HG02588 (cell line): Measurements from ENCODE around the gene RAB11FIP4.

Experiments
- ATAC-seq: cut with Tn5 transposase; IDR thresholded peaks from one replicate; pipeline ENCODE4 v1.9.1; 2021; ENCODE audit warnings: mild to moderate bottlenecking, moderate library complexity; ENCODE audit not compliant: unreplicated experiment

RAB11FIP4 gene

DNA sequence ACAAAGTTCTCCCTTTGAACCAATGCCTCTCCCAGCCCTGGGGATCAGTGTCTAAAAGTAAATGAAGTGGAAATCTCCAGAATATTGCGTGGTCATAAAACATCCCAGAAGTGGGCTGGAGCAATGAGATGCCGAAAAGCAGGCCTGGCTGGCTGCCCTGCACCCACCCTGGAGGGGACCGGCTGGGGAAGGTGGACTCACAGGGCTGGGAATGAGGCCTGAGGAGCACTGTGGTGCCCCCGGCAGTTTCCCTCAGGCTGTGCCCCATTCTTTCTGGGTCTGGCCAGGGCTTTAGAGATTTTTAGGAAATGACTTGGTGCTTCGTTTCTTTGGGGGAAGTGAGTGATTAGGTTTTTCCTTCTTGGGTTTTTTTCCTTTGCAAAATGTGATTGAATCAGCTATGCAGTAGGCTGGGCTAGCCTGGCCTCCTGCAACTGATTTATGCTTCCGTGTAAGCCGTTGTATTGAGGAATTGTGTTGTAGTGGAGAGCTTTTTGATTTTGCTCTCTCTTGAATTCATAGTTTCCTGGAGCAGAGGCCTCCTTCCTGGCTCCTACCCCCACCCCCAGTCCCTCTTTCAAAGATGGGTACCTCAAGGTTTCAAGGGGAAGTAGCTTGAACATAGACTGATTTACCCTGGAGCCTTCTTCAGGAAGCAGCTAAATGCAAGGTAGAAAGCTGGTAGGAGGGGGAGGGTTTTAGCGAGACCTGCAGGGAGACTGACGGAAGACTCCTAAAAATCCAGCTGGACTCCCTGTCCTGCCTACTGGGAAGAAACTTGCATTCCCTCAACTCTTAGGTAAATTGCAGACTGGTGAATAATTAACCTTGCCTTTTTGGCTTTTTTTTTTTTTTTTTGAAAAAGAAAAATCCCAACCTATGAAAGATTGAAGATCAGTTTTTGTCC, 170.2 kb downstream of the RAB11FIP4 start:
- ATAC-seq, result no peak

DNA sequence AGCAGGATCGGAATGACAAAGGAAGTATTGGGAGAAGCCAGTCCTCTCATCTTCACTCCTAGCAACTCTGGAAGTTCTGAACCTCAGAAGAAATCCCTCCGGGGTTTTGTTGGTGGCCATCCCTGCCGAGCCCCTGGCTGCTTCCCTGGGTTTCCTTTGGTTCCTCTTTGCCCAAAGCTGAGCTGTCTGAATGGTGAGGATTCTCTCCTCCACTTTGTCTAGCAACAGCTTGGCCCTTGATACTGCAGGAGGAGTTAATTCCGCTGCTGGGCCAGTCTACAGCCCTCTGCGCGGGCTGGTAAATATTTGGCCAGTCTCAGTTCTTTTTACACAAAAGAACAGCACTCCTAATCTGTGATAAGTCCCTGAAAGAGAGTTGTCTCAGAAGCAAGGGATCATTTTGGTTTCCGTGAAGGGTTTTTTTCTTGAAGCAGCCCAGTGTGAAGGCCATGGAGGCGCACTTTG, 170.9 kb downstream of the RAB11FIP4 start:
- ATAC-seq, result no peak

- no peak for ATAC-seq
These were observed 172.8 kb downstream of the RAB11FIP4 start for GRCh38 chr17:31564291-31564690.

DNA sequence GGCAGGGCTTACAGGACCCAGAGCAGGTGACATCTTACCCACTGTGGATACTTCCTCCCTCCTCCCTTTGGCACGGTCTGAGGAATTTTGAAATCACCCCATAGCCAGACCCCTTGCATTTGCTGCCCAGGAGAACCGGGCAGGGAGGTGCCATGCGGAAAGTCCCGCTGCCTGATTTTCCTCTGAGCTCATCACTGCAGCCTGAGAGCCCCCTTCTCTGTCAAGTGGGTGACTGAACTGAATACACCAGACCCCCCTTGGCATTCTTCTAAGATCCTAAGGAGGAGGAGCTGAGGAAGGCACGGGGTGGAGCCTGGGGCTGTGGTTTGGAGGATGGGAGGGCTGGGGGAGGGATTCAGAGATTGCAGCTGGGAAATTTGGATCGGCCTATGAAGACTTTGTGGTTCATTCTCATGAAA, 173.4 kb downstream of the RAB11FIP4 start:
- ATAC-seq, result no peak

DNA sequence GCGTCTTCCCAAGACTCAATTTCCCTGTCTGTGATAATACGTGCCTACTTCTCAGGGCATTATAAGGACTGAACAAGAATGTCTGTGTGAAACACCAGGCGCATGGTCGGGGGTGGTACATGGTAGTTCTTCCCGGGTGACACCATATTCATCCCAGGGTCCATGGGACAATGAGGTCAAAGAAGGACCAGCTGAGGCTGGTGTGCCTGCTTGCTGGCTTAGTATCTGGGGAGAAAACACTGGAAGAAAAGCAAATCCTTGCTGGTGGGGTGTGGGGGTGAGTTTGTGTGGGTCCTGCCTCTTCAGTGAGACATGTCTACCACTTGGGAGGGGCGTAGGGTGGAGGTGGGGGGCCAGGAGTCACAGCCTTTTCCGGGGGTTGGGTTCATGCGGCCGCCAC, 174.2 kb downstream of the RAB11FIP4 start:
- no peak for ATAC-seq

DNA sequence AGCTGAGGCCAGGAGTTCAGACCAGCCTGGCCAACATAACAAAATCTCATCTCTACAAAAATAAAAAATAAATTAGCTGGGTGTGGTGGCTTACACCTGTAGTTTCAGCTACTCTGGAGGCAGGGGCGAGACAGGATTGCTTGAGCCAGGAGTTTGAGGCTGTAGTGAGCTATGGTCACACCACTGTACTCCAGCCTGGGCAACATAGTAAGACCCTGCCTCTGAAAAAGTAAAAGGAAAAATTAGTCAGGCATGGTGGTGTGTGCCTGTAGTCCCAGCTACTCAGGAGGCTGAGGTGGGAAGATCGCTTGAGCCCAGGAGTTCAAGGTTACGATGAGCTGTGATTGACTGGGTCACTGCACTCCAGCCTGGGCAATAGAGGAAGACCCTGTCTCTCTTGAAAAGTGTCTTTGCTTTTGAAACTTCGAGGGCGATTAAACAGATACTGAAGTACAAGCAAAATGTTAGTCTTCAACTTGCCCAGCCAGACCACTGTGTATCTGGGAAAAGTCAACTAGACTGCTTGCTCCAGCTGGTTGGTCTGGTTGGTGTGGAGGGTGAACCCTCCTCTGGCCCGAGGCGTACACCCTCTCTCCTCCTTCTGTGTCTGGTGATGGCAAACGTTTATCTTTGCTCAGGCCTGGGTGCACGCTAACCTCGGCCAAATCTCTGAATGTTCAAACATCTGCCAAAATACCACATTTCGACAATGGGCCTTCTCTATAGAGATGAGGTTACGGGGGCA, 174.9 kb downstream of the RAB11FIP4 start:
- no peak for ATAC-seq

DNA sequence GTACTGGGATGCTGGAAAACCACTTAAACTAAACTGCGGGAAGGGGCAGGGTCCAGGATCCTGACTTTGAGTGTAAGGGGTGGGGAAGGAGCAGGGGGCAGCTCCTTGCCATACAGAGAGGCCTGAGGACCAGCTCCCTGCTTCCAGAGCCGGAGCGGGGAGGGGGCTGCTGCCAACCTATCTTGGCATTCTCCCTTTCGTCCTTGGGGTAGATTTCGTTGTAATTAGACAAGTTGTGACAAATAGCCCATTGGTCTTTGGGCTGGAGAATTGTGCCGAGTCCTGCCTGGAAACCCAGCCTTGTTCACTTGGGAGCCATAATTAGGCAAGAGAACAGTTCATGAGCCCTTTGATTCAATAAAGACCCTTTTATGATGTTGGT, 175.5 kb downstream of the RAB11FIP4 start:
- no peak for ATAC-seq

DNA sequence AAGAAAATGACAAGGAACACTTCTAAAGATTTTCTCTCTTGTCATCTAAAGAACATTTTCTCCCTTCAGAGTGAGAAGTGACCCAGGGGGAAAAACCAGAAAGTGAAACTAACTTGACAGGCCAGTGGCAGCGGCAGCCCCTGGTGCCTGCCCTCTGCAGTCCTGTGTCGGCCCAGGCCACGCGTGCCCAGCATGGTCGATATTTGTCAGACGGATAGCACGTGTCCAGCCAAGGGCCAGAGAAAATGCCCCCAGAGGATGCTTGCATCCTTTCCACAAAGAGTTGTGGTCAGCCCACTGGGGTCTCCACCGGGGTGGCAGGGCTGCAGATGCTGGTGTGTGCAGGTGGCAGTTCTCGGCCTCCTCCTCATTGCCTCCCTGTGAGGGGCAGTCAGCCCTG, 176.6 kb downstream of the RAB11FIP4 start:
- no peak for ATAC-seq

GRCh38 chr17:31568539-31568938, 177.1 kb downstream of the RAB11FIP4 start:
- no peak for ATAC-seq

DNA sequence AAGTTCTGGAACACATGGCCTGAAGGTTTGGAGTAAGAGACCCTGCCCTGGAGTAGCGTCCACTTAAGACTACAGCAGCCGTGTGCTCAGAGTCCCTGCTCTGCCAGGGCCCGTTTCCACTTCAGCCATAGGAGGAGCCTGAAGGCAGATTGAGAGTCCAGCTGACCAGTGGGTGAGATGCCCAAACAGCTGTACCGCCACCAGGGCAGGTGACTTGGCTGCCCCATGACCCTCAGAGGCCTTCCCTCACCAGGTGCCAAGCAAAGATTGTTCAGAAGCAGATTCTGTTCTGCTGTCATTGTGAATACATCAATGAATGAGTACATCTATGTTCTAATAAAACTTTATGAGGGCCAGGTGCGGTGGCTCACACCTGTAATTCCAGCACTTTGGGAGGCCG, 178.8 kb downstream of the RAB11FIP4 start:
- ATAC-seq, result no peak

DNA sequence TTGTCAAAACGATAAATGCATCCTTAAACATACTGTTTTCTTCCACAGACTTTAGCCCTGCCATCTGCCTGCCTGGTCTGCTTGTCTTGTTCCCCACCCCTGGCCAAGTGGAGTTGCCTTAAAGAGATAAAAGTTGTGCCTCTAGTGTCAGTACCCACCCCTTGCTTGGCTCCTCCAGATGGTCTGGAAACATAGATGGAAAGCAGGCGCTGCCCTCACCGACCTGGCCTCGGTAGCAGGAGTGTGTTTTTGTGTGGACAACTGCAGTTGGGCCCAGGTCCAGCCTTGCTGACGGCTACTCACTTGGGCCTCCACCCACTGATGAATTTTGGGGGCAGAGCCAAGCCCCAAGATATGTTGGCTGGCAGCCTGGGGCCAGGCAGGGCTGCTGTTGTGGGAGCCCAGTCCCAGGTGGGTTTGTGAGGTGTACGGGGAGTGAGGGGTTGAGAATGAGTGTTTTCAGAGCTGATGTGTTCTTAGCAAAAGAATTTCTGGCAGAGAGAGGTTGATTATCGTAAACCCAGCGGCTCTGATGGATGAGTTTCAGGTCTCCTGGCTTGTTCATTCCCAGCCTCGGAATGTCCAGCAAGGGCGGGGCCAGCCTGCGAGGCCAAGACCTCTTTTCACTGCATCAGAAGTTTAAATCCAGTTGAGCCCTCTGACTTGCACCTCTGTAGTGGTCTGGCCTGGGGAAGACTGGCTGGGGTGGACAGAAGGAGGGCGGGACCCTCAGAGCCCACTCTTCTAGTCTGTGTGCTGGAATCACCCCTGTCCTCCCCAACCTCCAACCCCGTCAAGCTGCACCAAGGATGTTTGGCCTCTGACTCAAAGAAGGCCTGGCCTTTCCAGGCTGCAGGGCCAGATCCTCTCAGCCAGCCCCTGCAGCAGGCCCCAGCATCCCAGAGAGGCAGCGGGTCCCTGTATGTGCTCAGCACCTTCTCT, 179.7 kb downstream of the RAB11FIP4 start:
- no peak for ATAC-seq

DNA sequence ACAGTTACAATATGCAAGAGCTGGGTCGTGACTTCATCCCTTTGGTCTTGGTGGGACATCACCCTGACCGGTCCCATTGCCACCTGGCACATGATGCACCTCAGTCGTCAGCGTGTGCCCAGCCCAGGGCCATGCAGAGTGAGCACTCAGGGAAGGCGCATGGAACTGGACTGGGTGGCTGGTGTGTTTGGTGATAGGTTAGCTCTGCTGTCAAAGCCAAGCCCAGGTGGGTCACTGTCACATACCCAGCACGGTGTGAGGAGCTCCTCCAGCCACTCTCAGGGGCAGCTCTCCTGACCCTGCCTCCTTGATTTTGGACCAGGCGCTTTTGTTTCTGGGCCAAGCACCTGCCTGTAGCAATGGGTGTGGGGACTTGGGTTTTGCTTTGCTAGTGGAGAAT, 180.9 kb downstream of the RAB11FIP4 start:
- no peak for ATAC-seq

DNA sequence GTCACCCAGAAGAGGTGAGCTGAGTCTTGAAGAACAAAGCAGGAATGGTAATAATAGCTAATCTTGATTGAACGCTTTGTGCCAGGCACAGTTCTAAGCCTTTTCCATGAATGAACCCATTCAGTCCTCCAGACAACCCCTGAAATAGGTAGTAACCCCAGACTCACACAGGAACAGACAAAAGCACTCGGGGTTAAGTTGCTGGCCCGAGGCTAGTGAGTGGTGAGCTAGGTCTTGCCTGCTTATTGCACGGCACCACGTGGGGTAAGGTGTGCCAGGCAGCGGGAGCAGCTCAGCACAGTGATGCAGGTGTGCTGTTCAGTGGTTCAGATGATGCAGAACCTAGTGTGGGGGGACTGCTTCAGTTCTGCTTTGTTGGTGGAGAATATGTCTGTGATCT, 181.6 kb downstream of the RAB11FIP4 start:
- no peak for ATAC-seq

- ATAC-seq, result no peak
These were observed 182.4 kb downstream of the RAB11FIP4 start for GRCh38 chr17:31573861-31574260.

- ATAC-seq, result no peak
These were observed 183.0 kb downstream of the RAB11FIP4 start for GRCh38 chr17:31574458-31574857.

GRCh38 chr17:31575043-31575442, 183.6 kb downstream of the RAB11FIP4 start:
- no peak for ATAC-seq

DNA sequence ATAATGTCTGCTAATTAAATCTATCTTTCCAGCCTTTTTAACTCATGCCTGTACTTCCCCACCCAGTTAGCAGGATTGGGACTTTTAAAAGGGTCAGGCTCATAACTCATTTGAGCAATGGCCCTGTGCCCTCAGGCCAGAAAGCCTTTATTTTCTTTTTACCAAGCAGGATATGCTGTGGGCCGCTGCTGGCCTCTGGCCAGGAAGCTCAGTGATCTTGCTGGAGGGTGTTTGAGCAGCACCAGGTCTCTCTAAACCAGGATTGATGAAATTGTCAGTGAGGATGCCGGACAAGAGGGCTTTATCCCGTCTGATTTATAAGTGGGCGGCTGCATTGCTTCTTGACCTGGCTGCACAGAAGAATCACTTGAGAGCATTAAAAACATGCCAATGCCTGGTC, 187.8 kb downstream of the RAB11FIP4 start:
- ATAC-seq, result no peak

DNA sequence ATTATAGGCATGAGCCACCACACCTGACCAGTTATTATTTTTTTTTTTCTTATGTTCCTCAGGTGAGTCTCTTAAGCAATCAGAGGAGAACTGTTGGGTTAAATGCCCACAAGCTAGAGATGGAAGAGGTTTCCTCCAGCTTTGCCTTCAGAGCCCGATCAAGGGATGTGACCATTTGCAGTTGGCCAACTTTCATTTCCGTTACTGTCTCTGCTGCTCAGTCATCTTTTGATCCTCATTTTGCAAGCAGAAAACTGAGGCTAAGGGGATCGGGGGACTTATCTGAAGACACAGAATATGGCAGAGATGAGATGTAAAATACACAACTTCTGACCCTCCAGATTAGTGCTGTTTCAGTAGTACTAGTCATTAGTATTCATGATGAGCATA, 188.8 kb downstream of the RAB11FIP4 start:
- ATAC-seq, result no peak

DNA sequence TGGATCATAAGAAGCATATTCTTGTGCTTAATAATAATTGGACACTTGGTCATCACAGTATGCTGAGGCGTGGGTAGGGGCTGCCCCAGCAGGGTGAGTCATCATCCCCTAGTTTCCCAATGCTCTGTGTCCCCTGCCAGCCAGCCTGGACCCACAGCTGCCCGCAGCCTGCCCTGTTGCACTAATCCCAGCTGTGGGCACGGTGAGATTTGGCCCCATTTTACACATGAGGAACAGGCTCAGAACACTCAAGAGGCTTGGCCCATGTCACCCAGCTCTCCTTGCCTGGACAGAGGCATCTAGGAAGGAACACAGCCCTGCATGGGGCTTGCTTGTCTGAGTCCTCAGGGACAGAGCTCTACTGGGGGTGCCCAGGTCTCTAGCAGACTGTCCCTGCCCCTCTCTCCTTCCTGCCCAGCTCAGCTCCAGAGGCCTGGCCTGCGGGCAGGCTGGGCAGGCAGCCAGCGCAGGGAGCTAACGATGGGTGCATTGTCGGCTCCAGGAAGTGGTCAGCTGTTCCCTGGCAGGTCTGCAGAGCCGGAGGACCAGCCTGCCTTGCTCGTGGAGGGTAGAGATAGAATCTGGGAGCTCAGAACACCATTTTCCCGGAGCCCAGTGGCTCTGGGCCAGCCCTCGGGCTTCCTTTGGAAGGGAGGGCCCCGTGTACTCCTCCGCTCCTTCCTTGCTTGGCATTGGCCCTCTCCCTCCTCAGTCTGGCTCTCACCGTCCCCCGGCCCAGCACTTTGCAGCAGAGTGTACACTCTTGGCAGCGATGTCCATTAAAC, 189.4 kb downstream of the RAB11FIP4 start:
- ATAC-seq, result no peak

DNA sequence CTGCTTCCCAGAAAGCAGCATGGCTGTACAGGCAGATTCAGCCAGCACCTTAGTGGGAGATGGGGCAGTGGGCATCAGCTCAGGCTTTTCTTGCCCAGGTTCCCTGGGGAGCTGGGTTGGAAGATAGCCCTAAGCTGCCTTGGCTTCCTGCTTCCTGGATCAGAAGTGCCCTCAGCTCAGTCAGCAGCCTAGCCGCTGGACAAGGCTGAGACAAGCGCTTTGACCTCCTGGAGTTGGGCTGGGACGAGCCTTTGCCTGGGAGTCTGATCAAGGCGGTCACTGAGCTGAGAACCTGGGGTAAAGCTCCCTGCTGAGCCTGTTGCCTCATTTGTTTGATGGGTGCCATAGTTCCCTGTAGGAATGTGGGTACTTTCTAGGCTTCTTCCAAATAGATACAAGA, 190.0 kb downstream of the RAB11FIP4 start:
- ATAC-seq, result no peak
